ENCODE data around the gene MICAL1. TPM values are rescaled to one million over a fixed set of nuclear protein-coding genes. Genes with fewer than 3 reads are reported as not detected.

Gene MICAL1
- total RNA-seq, 6 donors from 2014 or later, result 61.7 to 268 (median 78.3) TPM

DNA sequence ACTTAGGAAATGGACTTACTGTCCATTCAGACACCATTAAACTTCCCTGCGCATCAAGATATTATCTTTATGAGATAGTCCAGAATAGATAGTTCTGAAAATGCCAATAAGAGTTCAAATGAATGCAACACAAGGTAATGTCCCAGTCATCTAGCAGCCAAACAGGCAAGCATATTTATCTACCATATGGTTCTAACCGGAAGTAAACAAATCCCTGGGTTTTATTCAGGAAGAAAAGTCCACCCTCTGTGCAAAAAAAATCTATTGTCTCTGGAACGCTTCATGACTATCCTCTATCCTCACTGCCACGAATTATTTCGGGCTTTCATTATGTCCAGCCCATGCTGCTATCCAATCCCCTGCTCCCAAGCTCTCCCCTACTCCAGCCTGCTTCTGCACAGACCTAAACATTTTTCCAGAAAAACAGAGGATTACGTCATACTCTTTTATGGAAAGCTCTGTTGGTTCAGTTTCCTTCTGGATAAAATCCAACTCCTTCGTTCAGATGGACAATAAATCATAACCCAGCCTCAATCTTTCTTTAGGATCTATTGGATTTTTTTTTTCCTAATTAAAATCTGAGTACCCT lies 26.6 kb downstream of the MICAL1 start:
- TF ChIP-seq, protein P1, sequence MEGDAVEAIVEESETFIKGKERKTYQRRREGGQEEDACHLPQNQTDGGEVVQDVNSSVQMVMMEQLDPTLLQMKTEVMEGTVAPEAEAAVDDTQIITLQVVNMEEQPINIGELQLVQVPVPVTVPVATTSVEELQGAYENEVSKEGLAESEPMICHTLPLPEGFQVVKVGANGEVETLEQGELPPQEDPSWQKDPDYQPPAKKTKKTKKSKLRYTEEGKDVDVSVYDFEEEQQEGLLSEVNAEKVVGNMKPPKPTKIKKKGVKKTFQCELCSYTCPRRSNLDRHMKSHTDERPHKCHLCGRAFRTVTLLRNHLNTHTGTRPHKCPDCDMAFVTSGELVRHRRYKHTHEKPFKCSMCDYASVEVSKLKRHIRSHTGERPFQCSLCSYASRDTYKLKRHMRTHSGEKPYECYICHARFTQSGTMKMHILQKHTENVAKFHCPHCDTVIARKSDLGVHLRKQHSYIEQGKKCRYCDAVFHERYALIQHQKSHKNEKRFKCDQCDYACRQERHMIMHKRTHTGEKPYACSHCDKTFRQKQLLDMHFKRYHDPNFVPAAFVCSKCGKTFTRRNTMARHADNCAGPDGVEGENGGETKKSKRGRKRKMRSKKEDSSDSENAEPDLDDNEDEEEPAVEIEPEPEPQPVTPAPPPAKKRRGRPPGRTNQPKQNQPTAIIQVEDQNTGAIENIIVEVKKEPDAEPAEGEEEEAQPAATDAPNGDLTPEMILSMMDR (IDR thresholded peaks at IDR 0.05), result no peak
- TF ChIP-seq EP300 (IDR thresholded peaks at IDR 0.05), result no peak
- no peak for TF ChIP-seq POLR2AphosphoS5 (IDR thresholded peaks at IDR 0.05)
- no peak for TF ChIP-seq POLR2A (IDR thresholded peaks at IDR 0.05)
- H3K36me3 ChIP-seq, result no peaks in the 10 kb centered on the region
- H3K9me3 ChIP-seq, result no peaks in the 10 kb centered on the region
- no peak overlapping the region for H3K4me3 ChIP-seq
- ATAC-seq (ENCODE audit: low FRiP score in 2 of 2) (no peak), DNase-seq (no peak)
- H3K4me1 ChIP-seq, result peaks cover 0 to 4% (median 0%) of the 10 kb centered on the region in 4 donors
- no peaks in the 10 kb centered on the region for H3K27me3 ChIP-seq
- H3K27ac ChIP-seq, result no peak overlapping the region
- 47 to 48% methylated on average over 7 of the region's 7 CpGs for WGBS, 2 donors

DNA sequence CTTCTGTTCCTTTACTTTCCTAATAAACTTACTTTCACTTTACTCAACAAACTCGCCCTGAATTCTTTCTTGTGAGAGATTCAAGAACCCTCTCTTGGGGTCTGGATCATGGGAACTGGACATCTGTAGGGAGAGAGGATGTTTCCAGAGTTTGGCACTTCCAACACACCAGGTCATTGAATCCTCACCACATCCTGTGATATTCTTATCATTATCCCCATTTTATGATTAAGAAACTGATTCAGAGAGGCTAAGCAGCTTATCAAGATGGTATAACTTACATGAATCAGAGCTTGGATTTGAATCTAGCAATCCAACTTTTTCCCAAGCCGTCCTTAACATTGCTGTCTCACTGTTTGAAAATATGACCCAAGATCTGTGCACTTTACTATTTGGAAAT lies 30.6 kb downstream of the MICAL1 start:
- Histone ChIP-seq H3K27ac (no peak overlapping the region), H3K27me3 (no peaks in the 10 kb centered on the region), H3K36me3 (no peaks in the 10 kb centered on the region), H3K4me1 (peaks cover 0 to 4% (median 0%) of the 10 kb centered on the region in 4 donors), H3K9me3 (no peaks in the 10 kb centered on the region), H3K4me3 (no peak overlapping the region)
- 94 to 97% methylated on average over 2 of the region's 2 CpGs for WGBS, 2 donors
- no peak for ATAC-seq (ENCODE audit: low FRiP score in 2 of 2)
- DNase-seq, result no peak
- TF ChIP-seq, protein P1 (IDR thresholded peaks at IDR 0.05), result no peak
- no peak for TF ChIP-seq POLR2AphosphoS5 (IDR thresholded peaks at IDR 0.05)
- TF ChIP-seq POLR2A (IDR thresholded peaks at IDR 0.05), result no peak
- no peak for TF ChIP-seq EP300 (IDR thresholded peaks at IDR 0.05)

DNA sequence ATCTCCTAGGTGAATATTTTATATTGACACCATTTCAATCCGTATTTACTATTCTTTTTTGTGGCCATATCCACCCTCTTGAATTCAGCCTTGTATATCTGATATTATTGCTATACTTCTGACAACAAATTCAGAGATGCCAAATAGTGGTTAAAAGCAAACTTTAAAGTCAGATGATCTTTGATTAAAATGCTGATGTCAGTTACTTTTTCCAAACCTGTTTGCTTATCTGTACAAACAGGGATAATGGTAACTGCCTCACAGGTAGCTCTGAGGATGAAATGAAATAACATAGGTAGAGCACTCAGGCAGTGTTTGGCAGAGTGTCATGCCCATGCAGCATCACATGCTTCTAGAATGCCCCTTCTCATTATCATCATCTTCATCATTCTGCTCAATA lies 34.4 kb downstream of the MICAL1 start:
- no peaks in the 10 kb centered on the region for H3K27me3 ChIP-seq
- WGBS, 2 donors, result 84 to 91% methylated on average over 1 of the region's 1 CpG
- H3K4me3 ChIP-seq, result no peak overlapping the region
- DNase-seq (no peak), ATAC-seq (ENCODE audit: low FRiP score in 2 of 2) (no peak)
- H3K27ac ChIP-seq, result no peak overlapping the region
- H3K36me3 ChIP-seq, result no peaks in the 10 kb centered on the region
- no peaks in the 10 kb centered on the region for H3K4me1 ChIP-seq
- H3K9me3 ChIP-seq, result no peaks in the 10 kb centered on the region
- TF ChIP-seq POLR2A (IDR thresholded peaks at IDR 0.05) (no peak), EP300 (IDR thresholded peaks at IDR 0.05) (no peak), POLR2AphosphoS5 (IDR thresholded peaks at IDR 0.05) (no peak)
- TF ChIP-seq, protein P1 (IDR thresholded peaks at IDR 0.05), result no peak

DNA sequence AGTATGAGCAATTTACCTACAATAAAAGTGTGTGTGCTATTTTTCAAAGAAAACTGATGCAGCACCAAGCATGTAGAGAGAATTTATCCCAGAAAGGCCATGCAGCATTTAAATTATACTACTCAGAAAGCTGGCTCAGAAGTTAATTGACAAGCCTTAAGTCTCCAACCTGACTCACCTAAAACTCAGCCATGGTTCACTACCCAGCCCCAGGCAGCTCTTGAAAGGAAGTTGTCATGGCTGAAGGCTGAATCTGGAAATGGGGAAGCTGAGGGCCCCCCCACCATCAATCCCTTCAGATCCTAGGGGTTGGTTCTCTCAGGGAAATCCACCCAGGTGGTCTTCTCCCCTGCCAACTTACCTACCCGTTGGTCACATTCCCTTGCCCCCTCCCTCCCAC lies 34.8 kb downstream of the MICAL1 start:
- TF ChIP-seq POLR2A (IDR thresholded peaks at IDR 0.05) (no peak), POLR2AphosphoS5 (IDR thresholded peaks at IDR 0.05) (no peak), EP300 (IDR thresholded peaks at IDR 0.05) (no peak)
- TF ChIP-seq, protein P1 (IDR thresholded peaks at IDR 0.05), result no peak
- H3K9me3 ChIP-seq, result no peaks in the 10 kb centered on the region
- WGBS, 2 donors, result 56 to 57% methylated on average over 1 of the region's 1 CpG
- H3K27me3 ChIP-seq, result no peaks in the 10 kb centered on the region
- ATAC-seq (ENCODE audit: low FRiP score in 2 of 2) (no peak), DNase-seq (no peak)
- no peaks in the 10 kb centered on the region for H3K4me1 ChIP-seq
- no peak overlapping the region for H3K4me3 ChIP-seq
- H3K27ac ChIP-seq, result no peak overlapping the region
- H3K36me3 ChIP-seq, result no peaks in the 10 kb centered on the region

DNA sequence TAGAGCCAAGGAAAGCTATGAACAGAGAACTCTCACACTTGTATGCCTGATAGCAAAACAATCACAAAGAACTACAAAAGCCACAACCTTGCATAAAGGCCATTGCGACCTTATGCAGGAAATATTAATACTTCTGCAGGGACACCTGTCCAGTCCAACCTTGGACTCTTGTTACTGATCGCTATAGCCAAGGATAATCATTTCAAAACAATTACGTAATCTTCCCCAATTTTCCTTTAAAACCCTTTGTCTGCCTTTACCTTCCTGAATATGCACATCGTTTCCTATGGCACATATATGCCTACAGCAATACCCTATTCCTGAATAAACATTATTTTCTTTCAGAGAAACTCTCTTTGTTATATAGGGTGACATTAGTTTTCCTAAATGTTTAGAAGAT lies 37.9 kb downstream of the MICAL1 start:
- DNase-seq (no peak), ATAC-seq (ENCODE audit: low FRiP score in 2 of 2) (no peak)
- no peak overlapping the region for H3K4me3 ChIP-seq
- no peak overlapping the region for H3K27ac ChIP-seq
- H3K9me3 ChIP-seq, result peaks cover 0 to 4% (median 0%) of the 10 kb centered on the region in 4 donors
- H3K36me3 ChIP-seq, result no peaks in the 10 kb centered on the region
- no peaks in the 10 kb centered on the region for H3K4me1 ChIP-seq
- H3K27me3 ChIP-seq, result no peaks in the 10 kb centered on the region
- no peak for TF ChIP-seq POLR2AphosphoS5 (IDR thresholded peaks at IDR 0.05)
- TF ChIP-seq, protein P1 (IDR thresholded peaks at IDR 0.05), result no peak
- no peak for TF ChIP-seq POLR2A (IDR thresholded peaks at IDR 0.05)
- no peak for TF ChIP-seq EP300 (IDR thresholded peaks at IDR 0.05)
- 82 to 87% methylated on average over 4 of the region's 4 CpGs for WGBS, 2 donors
